HG03159 (cell line): Measurements from ENCODE around the gene CIDEA.

Experiments used
- ATAC-seq: cut with Tn5 transposase; IDR thresholded peaks from one replicate; pipeline ENCODE4 v1.9.1; 2021; ENCODE audit warnings: mild to moderate bottlenecking, moderate library complexity; ENCODE audit not compliant: unreplicated experiment

Gene CIDEA

DNA sequence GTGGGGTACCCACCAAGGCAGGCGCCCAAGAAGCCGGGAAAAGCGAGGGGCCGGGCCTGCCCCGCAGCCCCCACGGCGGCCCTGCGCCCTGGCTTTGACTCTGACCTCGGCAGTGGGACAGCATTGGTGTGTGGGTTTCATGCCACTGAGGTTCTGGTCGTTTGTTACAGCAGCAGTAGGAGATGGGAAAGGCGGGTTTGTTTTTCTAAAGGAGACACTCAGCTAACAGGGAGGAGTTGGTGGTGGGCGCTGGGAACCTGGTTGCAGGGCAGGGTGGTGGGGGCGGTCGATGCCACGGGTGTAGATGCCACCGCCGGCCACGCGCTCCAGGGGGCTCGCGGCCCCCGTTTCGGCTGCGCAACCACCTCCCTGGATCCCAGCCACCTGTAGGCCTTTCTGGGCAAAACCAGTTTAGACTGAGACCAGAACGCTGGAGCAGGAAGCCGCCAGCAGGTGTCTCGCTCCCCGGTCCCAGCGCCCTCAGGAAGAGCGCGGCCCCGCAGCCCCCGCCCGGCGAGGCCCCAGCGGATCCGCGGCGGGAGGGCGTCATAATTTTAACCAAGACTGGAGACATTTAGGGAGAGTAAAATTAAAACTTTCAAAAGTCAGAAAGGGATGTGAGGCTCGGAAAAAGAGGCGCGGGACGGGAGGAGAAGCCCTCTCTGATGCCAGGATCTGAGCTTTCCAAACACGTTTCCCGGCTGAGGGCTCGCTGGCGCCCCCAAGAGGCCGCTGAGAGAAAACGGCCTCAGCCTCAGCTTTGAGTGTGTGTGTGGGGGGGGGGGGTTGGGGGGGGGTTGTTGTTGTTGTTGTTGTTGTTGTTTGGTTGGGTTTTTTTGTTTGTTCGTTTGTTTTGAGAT lies 17.4 kb downstream of the CIDEA start:
- ATAC-seq: peak; percentile 76

DNA sequence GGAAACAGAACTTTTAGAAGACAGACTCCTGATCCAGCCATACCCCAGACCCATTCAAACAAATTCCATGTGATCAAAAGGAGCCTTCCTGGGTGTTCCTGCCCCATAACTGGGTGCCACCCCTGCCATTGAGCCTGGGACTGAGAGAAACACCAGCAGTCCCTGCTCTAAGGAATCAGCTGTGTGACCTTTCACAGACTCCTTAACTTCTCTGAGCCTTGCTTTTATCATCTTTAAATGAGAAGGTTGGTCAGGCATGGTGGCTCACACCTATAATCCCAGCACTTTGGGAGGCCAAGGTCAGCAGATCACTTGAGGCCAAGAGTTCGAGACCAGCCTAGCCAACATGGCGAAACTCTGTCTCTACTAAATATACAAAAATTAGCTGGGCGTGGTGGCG lies 20.6 kb downstream of the CIDEA start:
- no peak for ATAC-seq

- ATAC-seq: no peak
These were observed 22.8 kb downstream of the CIDEA start for GRCh38 chr18:12276736-12277554.

- no peak for ATAC-seq
These were observed 24.1 kb downstream of the CIDEA start for GRCh38 chr18:12278215-12278671.

DNA sequence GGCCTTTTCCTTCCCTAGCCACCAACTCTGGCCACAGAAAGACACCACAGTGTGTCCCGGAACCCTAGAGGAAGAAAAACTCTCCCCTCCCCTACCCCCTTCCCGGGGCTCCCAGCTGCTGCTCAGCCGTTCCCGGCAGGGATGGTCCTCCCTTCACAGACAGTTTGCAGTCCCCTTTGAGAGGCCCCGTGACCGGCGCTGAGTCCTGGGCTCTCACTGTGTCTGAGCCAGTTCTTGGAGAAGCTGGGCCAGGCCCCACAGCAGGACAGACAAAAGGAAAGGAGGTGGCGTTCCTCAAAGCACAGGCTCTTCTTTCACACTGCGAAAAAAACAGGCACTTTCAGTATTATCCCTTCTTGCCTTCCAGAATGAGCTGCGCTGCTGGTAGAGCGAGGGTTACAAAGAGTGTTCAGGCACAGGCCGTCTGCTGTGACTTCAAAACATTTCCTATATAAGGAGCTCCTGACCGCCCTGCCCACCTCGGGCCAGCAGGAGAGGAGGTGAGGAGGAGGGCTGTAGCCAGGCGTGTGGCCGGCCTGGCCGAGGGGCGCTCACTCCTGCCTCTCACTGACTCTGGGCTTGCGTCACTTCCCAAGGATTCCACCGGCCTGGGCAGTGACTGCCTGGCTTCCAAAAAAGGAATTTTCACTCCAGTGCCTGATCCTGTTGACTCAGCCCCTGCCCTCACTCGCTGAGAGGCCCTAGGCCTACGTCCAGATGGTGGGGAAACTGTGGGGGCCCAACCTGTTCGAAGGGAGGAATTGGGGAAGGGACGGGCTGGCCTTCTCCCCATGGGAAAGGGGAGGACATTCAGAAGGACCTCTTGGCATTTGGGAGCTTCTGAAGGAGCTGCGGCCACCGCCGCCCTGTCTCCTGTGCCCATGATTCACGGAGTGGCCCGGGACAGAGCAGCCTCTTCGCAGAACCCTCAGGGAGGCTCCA lies 24.9 kb downstream of the CIDEA start:
- ATAC-seq: no peak

DNA sequence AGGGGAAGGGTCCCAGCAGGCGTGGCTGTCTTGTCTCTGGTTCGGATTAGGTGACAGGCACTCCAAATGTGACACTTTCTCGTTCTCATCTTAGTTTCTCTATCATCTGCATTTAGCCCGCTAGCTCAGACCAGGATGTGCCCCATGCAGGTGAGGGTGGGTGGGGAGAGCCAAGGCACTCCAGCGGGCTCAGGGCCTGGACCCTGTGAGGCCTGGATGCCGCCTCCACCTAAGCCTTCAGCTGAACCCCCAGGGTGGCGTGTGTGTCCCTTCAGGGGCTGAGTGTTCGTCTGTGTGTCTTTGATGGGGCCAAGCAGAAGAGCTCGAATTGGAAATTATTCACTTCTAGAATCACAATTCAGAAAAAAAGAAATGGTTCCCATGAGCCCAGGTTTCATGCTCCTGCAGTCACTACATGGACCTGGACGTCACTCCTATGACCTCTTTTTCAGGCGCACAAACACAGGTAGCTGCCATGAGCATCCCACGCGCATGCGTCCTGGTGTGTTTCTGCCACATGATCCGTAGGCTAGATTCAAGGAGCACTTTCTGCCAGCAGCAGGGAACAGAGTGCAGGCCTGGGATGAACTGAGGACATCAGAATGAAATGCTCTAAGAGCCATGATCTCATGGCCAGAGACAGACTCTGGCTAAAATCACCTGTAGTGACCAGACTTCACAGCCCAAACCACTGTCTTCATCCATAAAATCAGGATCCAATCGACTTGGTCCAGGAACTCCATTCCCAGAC lies 25.8 kb downstream of the CIDEA start:
- no peak for ATAC-seq

- ATAC-seq: no peak
These were observed 27.7 kb downstream of the CIDEA start for GRCh38 chr18:12281861-12282260.

DNA sequence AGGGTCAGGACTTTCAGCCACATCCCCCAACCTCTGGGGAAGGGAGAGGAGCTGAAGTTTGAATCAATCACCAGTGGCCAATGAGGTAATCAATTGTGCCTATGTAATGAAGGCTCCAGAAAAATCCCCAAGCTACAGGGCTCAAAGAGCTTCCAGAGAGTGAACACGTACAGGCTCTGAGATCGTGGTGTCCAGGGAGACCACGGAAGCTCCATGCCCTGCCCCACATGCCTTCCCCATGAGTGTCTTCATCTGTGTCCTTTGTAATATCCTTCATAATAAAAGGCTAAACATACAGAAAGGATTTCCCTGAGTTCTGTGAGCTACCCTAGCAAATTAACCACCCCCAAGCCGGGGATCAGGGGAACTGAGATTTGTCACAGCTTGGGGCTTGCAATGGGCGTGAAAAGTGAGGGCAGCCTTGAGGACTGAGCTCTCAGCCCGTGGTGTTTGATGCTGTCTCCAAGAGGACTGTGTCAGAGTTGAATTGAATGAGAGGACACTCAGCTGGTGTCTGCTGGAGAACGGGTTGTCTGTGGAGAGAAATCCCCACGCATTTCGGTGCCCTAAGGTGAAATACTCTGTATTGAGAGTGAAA lies 28.4 kb downstream of the CIDEA start:
- no peak for ATAC-seq

DNA sequence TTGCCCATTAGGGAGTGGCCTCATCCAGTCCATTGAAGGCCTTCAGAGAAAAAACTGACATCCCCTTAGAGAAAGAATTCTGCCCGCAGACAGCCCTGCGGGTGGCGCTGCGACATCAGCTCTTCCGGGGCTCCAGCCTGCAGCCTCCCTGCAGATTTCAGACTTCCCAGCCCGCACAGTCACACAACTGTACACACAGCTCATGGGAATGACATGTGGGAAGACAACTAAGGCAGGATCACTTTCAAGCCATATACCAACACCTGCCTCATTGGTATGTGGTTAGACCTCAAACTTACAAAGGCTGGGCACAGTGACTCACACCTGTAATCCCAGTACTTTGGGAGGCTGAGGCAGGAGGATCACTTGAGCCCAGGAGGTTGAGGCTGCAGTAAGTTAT lies 29.1 kb downstream of the CIDEA start:
- ATAC-seq: no peak

DNA sequence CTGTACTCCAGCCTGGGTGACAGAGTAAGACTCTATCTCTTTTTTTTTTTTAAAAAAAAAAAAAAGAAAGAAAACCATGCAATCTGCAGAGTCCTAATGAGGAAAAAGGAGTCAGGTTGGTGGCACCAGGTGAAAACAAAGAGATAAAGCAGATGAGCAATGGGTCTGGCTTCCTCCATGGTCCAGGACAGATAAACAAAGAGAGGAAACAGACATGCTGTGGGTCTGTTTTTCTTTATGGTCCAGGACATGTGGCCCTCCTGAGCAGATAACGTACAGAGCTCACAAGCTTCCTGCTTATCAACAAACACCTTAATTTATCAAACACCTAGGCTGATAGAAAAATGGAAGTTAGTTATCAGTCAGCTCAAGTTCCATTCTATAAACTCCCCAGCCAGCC lies 29.5 kb downstream of the CIDEA start:
- no peak for ATAC-seq

DNA sequence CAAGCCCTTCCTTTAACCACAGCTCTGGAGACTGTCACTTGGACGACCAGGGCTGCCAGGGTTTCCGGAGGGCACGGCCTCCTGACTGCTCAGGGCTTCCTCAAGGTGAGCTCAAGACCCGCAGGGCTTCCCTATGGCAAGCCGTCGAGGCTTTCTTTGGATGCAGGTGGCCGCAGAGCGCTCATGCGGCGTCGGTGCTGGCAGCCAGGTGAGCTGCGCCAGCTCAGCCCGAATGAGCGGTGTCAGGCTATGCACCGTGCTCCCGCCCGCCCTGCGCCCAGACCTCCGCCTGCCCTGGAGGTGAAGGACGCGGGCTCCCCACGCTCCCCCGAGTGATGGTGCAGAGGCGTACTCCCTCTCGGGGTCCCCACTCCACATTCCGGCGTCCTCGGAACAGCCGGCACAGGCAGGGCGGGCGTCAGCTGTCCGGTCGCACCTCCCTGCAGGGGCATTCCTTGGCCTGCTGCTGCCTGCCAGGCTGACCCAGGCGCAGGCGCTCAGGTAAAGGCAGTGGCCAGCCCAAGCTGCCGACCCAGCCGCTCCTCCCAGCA lies 33.0 kb downstream of the CIDEA start:
- ATAC-seq: no peak

DNA sequence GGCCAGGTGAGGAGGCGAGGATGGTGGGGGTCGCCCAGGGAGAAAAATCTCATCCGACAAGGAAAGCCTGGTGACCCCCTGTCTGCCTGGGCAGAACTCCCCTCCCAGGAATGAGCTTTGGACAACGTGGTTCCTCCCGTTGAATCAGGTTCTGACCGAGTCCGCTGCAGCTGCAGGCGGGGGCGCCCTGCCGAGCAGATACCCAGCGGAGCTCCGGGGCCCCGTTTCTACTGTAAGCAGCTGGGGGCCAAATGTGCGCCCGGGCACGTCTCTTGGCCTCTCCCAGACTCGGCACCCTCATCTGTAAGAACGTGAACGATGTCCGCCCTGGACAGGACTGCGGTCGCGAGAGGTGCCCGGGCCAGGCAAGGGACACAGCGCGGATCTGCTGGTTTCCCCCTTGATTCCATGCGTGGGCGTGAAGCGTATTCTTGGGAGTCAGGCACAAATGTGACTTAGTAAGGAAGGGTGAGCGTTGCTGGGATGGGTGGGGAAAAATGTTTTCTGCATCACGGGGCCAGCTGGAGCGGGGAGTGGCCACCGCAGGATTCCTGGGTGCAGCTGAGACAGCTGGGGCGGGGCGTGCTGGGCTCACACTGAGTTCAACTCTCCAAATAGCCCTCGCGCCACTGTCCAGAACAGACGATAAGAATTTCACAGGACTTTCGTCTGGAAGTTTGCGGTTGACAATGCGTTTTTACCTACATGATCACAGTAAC lies 33.7 kb downstream of the CIDEA start:
- ATAC-seq: no peak

GRCh38 chr18:12288403-12288755 lies 34.2 kb downstream of the CIDEA start:
- ATAC-seq: no peak

DNA sequence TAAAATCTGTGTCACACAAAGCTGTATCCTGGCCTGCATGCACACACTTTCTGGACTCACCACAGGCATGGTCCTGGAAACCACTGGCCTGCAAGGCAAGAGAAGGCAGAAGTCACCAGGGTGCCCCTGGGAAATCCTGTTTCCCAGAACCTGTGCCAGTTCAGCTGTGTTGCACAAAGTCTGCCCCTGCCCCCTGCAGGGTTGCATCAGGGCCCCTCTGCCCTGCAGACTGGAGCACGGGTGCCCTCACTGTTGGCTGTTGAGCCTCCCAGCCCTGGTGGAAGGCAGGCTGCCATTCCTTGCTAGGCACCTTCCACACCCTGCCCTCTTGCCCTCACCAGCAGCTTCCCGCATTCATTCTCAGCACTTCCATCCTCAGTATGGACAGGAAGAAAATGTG lies 35.9 kb downstream of the CIDEA start:
- ATAC-seq: no peak

DNA sequence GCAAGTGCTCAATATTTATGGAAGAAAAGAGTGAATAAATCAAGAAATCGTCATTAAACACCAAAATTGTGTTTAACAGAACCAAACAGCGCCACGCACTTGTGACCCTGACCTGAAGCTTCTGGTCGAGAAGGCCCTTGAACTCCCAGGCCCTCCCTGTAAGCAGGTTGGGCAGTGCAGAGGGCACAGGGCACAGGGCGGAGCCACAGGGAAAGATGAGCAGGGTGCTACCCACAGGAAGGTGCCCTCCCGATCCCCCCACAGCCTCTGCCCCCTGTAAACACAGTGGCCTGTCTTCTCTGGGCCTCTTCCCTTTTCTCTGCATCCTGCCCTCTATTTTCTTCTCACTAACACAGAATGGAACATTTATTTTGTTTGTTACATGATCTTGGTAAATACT lies 37.0 kb downstream of the CIDEA start:
- no peak for ATAC-seq

DNA sequence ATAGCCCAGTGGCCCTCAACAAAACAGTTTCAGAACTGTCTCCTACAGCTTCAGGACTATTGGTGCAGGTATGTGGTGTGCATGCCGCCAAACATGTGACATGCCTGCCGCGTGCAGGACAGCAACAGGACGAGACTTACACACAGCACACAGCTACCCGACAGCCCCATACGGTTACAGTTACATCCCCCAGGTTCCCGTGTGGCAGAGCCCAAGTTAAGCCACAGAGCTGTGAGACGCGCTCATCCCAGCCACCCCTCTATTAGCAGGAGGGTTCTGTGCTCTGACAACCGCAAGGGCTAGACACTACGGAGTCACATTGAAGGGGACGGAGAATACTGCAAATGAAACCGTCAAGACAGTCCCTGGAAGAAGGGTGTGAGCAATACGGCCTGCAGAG lies 37.5 kb downstream of the CIDEA start:
- ATAC-seq: no peak

- ATAC-seq: no peak
These were observed 39.7 kb downstream of the CIDEA start for GRCh38 chr18:12293831-12294230.

GRCh38 chr18:12295389-12296086 lies 41.4 kb downstream of the CIDEA start:
- ATAC-seq: no peak

GRCh38 chr18:12296087-12296403 lies 41.9 kb downstream of the CIDEA start:
- no peak for ATAC-seq
